ENCODE measurements around the gene STK11.
A peak's percentile ranks its signal among the peaks of the same experiment; 100 is the strongest.

The STK11 gene

DNA sequence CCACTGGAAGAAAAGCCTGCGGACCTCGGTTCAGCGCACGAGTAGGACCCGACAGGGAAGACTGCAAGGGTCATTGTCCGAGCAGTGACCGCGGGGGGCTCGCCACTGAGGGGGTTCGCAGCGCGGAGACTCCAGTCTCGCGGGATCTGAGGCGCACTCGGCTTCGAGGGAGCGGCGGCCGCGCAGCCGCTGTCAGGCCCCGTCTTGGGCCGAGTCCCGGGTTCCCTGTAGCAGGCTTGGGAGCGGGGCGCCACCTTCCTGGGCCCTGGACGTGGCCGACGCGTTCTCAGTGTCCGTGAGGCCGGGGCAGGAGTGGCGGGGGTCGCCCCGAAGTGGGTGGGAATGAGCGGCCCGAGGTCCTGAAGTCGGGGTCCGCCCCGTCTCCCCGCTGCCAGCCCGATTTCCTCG, 69.3 kb downstream of the STK11 start:
- DNase-seq: no peak

DNA sequence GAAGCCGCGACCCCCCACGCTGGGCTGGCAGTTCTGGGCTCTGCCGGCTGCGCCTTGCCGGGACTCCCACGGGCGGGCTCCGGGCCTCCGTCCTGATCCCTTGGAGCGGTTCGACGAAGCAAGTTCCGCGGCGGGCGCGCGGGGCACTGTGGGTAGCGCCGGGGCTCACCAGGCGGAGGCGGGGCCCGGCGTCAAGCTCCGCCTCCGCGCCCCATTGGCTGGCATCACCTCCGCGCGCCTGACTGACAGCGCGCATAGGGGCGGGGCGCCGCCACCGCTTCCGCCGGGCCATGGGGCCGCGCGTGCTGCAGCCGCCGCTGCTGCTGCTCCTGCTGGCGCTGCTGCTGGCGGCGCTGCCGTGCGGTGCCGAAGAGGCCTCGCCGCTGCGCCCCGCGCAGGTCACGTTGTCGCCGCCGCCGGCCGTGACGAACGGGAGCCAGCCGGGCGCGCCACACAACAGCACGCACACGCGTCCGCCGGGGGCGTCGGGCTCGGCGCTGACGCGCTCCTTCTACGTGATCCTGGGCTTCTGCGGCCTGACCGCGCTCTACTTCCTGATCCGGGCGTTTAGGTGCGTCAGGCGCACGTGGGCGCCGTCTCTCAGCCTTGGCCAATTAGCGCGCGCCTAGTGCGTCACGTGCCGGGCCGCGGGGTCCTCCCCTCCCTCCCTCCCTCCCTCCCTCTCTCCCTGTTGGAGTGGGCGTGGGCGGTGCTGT, 69.8 kb downstream of the STK11 start, which contains the start of gene FAM174C:
TSS of gene FAM174C (plus strand) at position 271 of the 716 bp plus-strand sequence. CDS start at position 291, 20 bp downstream.
- peak; percentile 98 for DNase-seq

DNA sequence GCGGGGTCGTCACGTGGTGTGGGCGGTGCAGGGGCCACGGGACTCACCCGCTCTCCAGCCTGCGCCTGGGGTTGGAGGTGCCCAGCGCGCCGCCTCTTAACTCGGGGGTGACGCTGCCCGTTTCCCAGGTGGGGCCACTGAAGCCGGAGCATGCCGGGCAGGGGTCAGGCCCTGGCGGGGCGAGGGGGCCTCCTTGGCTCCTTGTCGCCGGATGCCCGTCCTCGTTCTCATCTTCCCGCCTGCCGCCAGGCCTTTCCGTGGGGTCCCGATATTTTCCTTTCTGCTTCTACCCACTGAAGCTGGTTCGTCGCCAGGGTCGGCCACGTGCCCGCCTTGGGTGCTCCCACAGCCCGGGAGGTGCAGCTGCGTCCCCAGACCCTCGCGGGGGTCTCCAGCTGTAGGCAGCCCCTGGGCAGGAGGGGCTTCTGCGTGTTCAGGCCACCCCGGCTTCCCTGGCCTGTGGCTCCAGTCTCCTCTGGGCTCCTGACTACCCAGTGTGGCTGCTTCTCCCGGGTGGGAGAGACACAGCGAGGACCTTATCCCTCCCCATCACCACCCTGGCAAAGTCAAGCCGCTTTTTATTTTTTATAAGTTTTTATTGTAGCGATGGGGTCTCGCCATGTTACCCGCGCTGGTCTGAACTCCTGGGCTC, 70.5 kb downstream of the STK11 start:
- DNase-seq: no peak

DNA sequence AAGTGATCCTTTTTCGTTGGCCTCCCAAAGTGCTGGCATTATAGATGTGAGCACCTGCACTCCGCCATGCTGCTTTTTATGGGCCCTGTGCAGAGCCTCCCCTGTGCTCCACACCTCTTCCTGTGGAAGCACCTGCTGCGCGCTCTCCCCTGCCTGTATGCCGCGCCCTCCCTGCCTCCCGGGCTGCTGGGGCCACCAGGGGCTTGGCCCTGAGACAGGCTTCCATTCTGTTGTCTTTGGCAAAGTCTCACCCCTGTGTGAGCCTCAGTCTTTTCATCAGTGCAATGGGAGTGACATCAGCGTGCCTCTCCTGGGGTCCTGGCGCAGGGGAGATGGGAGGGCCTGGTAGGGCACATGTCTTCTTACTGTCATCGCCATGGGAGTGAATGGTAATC, 71.0 kb downstream of the STK11 start:
- no peak for DNase-seq

GRCh38 chr19:1277061-1277460, 71.5 kb downstream of the STK11 start:
- DNase-seq: no peak
